HFF-Myc (cell line): ENCODE results near the gene ADAD2.

ENCODE experiments used
- DNase-seq: peaks from one replicate; pipeline ENCODE4 v3.0.0-alpha.2; 2011; ENCODE audit warnings: low read depth; ENCODE audit errors: extremely low read depth
- H3K4me3 ChIP-seq: replicated peaks from 2 replicates; pipeline ENCODE4 v1.5.1; 2011; ENCODE audit warnings: low read depth, mild to moderate bottlenecking, control low read depth, low read length
- TF ChIP-seq, protein P1 (sequence below): IDR thresholded peaks from 2 replicates; pipeline ENCODE4 v1.5.1; 2012; ENCODE audit warnings: mild to moderate bottlenecking, low read depth, low read length, control low read depth; ENCODE audit errors: missing control alignments

The ADAD2 gene

DNA sequence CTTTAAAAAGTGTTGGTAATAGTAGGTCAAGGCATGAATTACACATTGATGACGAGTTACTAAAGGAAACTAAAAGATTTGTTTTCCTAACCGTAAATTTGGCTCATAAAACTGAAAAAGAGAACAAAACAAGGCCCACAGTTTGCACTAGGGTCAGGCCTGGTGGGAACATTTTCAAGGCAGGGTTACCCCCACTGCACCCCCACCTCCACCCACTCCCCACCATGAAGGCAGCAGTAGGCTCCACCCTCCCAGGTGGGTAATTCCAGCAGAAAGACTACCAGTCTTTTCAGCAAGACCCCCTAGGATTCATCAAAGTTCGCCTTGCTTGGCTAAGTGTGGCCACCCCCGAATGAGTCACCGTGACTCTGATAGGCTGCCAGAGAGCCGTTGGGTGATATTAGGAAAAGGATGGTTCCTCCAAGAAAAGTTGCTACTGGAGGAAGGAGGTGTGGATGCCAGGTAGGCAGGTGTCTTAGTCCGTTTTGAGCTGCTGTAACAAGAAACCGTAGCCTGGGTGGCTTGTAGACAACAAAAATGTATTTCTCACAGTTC is 37.2 kb upstream of the ADAD2 start:
- TF ChIP-seq, protein P1, sequence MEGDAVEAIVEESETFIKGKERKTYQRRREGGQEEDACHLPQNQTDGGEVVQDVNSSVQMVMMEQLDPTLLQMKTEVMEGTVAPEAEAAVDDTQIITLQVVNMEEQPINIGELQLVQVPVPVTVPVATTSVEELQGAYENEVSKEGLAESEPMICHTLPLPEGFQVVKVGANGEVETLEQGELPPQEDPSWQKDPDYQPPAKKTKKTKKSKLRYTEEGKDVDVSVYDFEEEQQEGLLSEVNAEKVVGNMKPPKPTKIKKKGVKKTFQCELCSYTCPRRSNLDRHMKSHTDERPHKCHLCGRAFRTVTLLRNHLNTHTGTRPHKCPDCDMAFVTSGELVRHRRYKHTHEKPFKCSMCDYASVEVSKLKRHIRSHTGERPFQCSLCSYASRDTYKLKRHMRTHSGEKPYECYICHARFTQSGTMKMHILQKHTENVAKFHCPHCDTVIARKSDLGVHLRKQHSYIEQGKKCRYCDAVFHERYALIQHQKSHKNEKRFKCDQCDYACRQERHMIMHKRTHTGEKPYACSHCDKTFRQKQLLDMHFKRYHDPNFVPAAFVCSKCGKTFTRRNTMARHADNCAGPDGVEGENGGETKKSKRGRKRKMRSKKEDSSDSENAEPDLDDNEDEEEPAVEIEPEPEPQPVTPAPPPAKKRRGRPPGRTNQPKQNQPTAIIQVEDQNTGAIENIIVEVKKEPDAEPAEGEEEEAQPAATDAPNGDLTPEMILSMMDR, result no peak
- H3K4me3 ChIP-seq, result no peak overlapping the region
- DNase-seq, result no peak

DNA sequence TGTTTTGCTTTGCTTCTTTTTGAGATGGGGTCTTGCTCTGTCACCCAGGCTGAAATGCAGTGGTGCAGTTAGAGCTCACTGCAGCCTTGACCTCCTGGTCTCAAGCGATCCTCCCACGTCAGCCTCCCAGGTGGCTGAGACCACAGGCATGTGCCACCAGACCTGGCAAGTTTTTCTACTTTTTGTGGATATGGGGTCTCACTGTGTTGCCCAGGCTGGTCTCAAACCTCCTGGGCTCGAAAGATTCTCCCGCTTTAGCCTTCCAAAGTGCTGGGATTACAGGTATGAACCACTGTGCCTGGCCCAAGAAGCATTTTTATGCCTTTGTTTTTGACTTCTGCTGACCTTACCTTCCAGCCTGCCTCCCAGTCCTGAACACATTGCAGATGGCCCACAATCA is 35.7 kb upstream of the ADAD2 start:
- DNase-seq, result no peak
- no peak overlapping the region for H3K4me3 ChIP-seq
- TF ChIP-seq, protein P1, result no peak

GRCh38 chr16:84155771-84156170 is 35.2 kb upstream of the ADAD2 start:
- no peak overlapping the region for H3K4me3 ChIP-seq
- DNase-seq, result no peak
- TF ChIP-seq, protein P1, result no peak

DNA sequence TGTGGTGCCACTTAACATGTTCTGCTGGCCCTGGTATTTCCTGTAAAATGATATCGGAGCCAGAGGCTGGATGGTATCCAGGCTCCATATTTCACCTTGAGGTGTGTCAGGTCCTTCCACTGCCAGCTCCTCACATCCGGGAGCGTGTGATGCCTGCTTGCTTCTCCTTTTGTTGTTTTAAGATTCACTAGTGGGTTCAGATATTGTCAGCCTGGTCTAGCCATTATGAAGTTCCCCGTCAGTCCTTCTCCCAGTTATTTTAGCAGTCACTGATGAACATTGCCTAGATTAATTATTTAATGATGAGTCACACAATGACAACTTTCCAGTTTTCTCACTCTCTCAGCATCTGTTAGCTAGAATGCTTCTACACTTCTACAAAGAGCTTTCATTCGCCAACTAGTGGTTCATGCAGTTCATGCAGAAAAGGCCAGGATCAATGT is 34.6 kb upstream of the ADAD2 start:
- no peak overlapping the region for H3K4me3 ChIP-seq
- DNase-seq, result no peak
- TF ChIP-seq, protein P1, result no peak

- no peak for DNase-seq
- H3K4me3 ChIP-seq, result no peak overlapping the region
- TF ChIP-seq, protein P1, result no peak
These were observed 31.9 kb upstream of the ADAD2 start for GRCh38 chr16:84159007-84159406.

- H3K4me3 ChIP-seq, result no peak overlapping the region
- DNase-seq, result no peak
- TF ChIP-seq, protein P1, result no peak
These were observed 31.2 kb upstream of the ADAD2 start for GRCh38 chr16:84159800-84160199.

- no peak overlapping the region for H3K4me3 ChIP-seq
- TF ChIP-seq, protein P1, result no peak
- DNase-seq, result no peak
These were observed 29.9 kb upstream of the ADAD2 start for GRCh38 chr16:84161037-84161436.
